GM23338 (cell line): Measurements from ENCODE around the gene CFAP77. TPM values are rescaled to one million over a fixed set of nuclear protein-coding genes. Genes with fewer than 3 reads are reported as not detected.

Experiments used
- ATAC-seq: fragments of 200-7000 bp; cut with Tn5 transposase; 3 replicates; pipeline ENCODE4 v1.9.1; 2020
- DNase-seq: peaks from one replicate; pipeline ENCODE4 v3.0.0-alpha.2; 2015; ENCODE audit warnings: low spot score
- H2AFZ ChIP-seq: fragments of 200-600 bp; sonication (generic); 2 replicates; pipeline ENCODE4 v1.8.0; 2016; ENCODE audit warnings: antibody characterized with exemption, mild to moderate bottlenecking, moderate library complexity
- H3F3A ChIP-seq: fragments of 200-600 bp; sonication (generic); replicated peaks from 2 replicates; pipeline ENCODE4 v1.8.0; 2017; ENCODE audit warnings: antibody characterized with exemption, mixed run types, low read depth
- H3K27ac ChIP-seq: fragments of 200-600 bp; sonication (generic); 2 replicates; pipeline ENCODE4 v1.6.1; 2016; ENCODE audit warnings: low read depth
- H3K27me3 ChIP-seq: fragments of 200-600 bp; sonication (generic); 2 replicates; pipeline ENCODE4 v1.8.0; 2016; ENCODE audit warnings: mild to moderate bottlenecking, mixed run types, moderate library complexity; ENCODE audit not compliant: insufficient read depth
- H3K36me3 ChIP-seq: fragments of 200-600 bp; sonication (generic); 2 replicates; pipeline ENCODE4 v1.8.0; 2016; ENCODE audit warnings: mild to moderate bottlenecking; ENCODE audit not compliant: insufficient read depth
- H3K4me1 ChIP-seq: fragments of 200-600 bp; sonication (generic); 2 replicates; pipeline ENCODE4 v1.8.0; 2016; ENCODE audit warnings: mild to moderate bottlenecking, moderate library complexity; ENCODE audit not compliant: insufficient read depth
- H3K4me2 ChIP-seq: fragments of 200-600 bp; sonication (generic); 2 replicates; pipeline ENCODE4 v1.7.1; 2017; ENCODE audit warnings: mixed run types
- H3K4me3 ChIP-seq: fragments of 200-600 bp; sonication (generic); 2 replicates; pipeline ENCODE4 v1.6.1; 2016; ENCODE audit warnings: mixed run types
- H3K79me2 ChIP-seq: fragments of 200-600 bp; sonication (generic); replicated peaks from 2 replicates; pipeline ENCODE4 v1.8.0; 2017; ENCODE audit warnings: mild to moderate bottlenecking; ENCODE audit not compliant: insufficient read depth
- H3K9me2 ChIP-seq: fragments of 200-600 bp; sonication (generic); 2 replicates; pipeline ENCODE4 v1.8.0; 2017; ENCODE audit not compliant: insufficient read depth
- H4K20me1 ChIP-seq: fragments of 200-600 bp; sonication (generic); replicated peaks from 2 replicates; pipeline ENCODE4 v1.8.0; 2017; ENCODE audit warnings: mild to moderate bottlenecking; ENCODE audit not compliant: insufficient read depth
- H3K27ac Mint-ChIP-seq: 2 replicates; pipeline ENCODE4 v1.8.0; 2020; ENCODE audit warnings: inconsistent platforms, mild to moderate bottlenecking, moderate library complexity, mixed read lengths
- H3K27me3 Mint-ChIP-seq: 3 replicates; pipeline ENCODE4 v1.8.0; 2022; ENCODE audit warnings: low read depth, mild to moderate bottlenecking, moderate library complexity, mixed read lengths, inconsistent platforms; ENCODE audit not compliant: insufficient read depth, poor library complexity
- H3K36me3 Mint-ChIP-seq: 3 replicates; pipeline ENCODE4 v1.8.0; 2021; ENCODE audit warnings: low read depth, mild to moderate bottlenecking, inconsistent platforms, moderate library complexity, mixed read lengths
- H3K4me1 Mint-ChIP-seq: 3 replicates; pipeline ENCODE4 v1.8.0; 2020; ENCODE audit warnings: mild to moderate bottlenecking, inconsistent platforms, mixed read lengths
- H3K4me3 Mint-ChIP-seq: 3 replicates; pipeline ENCODE4 v1.8.0; 2021; ENCODE audit warnings: moderate library complexity, mild to moderate bottlenecking, inconsistent platforms, mixed read lengths
- H3K9me3 Mint-ChIP-seq: 3 replicates; pipeline ENCODE4 v1.8.0; 2020; ENCODE audit warnings: moderate library complexity, mild to moderate bottlenecking, inconsistent platforms, mixed read lengths
- EZH2 ChIP-seq: fragments of 200-600 bp; sonication (generic); IDR thresholded peaks from one replicate; pipeline ENCODE4 v1.8.0; 2017; ENCODE audit warnings: antibody characterized with exemption, mild to moderate bottlenecking, low read depth; ENCODE audit not compliant: unreplicated experiment
- EZH2phosphoT487 ChIP-seq: fragments of 200-600 bp; sonication (generic); IDR thresholded peaks from one replicate; pipeline ENCODE4 v1.8.1; 2018; ENCODE audit warnings: antibody characterized with exemption; ENCODE audit not compliant: unreplicated experiment
- NANOG ChIP-seq: IDR thresholded peaks from 2 replicates; pipeline ENCODE4 v1.6.1; 2016; ENCODE audit warnings: antibody characterized with exemption, borderline replicate concordance
- STAT1 ChIP-seq: IDR thresholded peaks from one replicate; pipeline ENCODE4 v1.6.1; 2016; ENCODE audit warnings: antibody characterized with exemption; ENCODE audit not compliant: unreplicated experiment
- ZNF331 ChIP-seq: fragments of 250-450 bp; sonication (Bioruptor Pico); IDR thresholded peaks from 2 replicates; pipeline ENCODE4 v1.5.0; 2020; ENCODE audit warnings: low read depth, mild to moderate bottlenecking, moderate library complexity
- polyA plus RNA-seq: library from polyadenylated mRNA; unstranded; fragments of >200 nt; fragmentation: Nextera tagmentation; extraction: Ambion mirVana; gene quantifications from 2 replicates; pipeline ENCODE4 v1.2.1, GENCODE V29; 2016
- total RNA-seq: library from RNA; depleted of rRNA; stranded (reverse); fragments of >200 nt; shearing (Covaris generic); gene quantifications from 2 replicates; pipeline ENCODE4 v1.2.3, GENCODE V29; 2014

CFAP77 gene
- total and polyA plus RNA-seq, 2 experiments from 2014 or later = 0.97 to 1.3 TPM

GRCh38 chr9:132585954-132586829 lies 176.2 kb downstream of the CFAP77 start:
- Histone ChIP-seq H3F3A (0 out of 2 replicates have a peak, but pooled peaks cover 14% of the 10 kb centered on the region), H3K4me1 (peaks cover 53% of the 10 kb centered on the region), H3K27me3 (peaks cover 100% of the 10 kb centered on the region), H3K36me3 (no peaks in the 10 kb centered on the region), H4K20me1 (peaks cover 22% of the 10 kb centered on the region), H3K4me3 (peak overlapping the region; percentile 48), H2AFZ (no peak overlapping the region), H3K79me2 (no peaks in the 10 kb centered on the region), H3K9me2 (no peaks in the 10 kb centered on the region), H3K4me2 (peak overlapping the region; percentile 76), H3K27ac (no peak overlapping the region)
- peaks cover 3% of the 10 kb centered on the region; the same call in 1 of the 3 replicates for H3K9me3 Mint-ChIP-seq
- H3K27me3 Mint-ChIP-seq = peaks cover 96% of the 10 kb centered on the region
- peak overlapping the region; percentile 26 for H3K4me3 Mint-ChIP-seq
- DNase-seq (peak; percentile 55), ATAC-seq (no peak; the same call in 2 of the 3 replicates)
- peaks cover 50% of the 10 kb centered on the region for H3K4me1 Mint-ChIP-seq
- H3K27ac Mint-ChIP-seq = no peak overlapping the region
- no peaks in the 10 kb centered on the region; the same call in 2 of the 3 replicates for H3K36me3 Mint-ChIP-seq
- TF ChIP-seq NANOG = no peak
- peak; percentile 81 for TF ChIP-seq EZH2phosphoT487
- no peak for TF ChIP-seq STAT1
- TF ChIP-seq EZH2 = peak; percentile 99

- no peaks in the 10 kb centered on the region for H3K79me2 ChIP-seq
- H4K20me1 ChIP-seq = peaks cover 22% of the 10 kb centered on the region
- no peaks in the 10 kb centered on the region for H3K36me3 ChIP-seq
- Mint-ChIP-seq H3K27ac (no peak overlapping the region), H3K4me1 (peaks cover 52% of the 10 kb centered on the region), H3K9me3 (no peaks in the 10 kb centered on the region), H3K4me3 (peak overlapping the region; percentile 26), H3K27me3 (peaks cover 92% of the 10 kb centered on the region), H3K36me3 (no peaks in the 10 kb centered on the region; the same call in 2 of the 3 replicates)
- no peak overlapping the region for H3K27ac ChIP-seq
- peak; percentile 1; the same call in 2 of the 3 replicates for ATAC-seq
- H3K4me3 ChIP-seq = peak overlapping the region; percentile 48
- DNase-seq = peak; percentile 60
- H2AFZ ChIP-seq = no peak overlapping the region
- peaks cover 55% of the 10 kb centered on the region for H3K4me1 ChIP-seq
- H3F3A ChIP-seq = 0 out of 2 replicates have a peak, but pooled peaks cover 19% of the 10 kb centered on the region
- peak overlapping the region; percentile 76 for H3K4me2 ChIP-seq
- H3K9me2 ChIP-seq = no peaks in the 10 kb centered on the region
- H3K27me3 ChIP-seq = peaks cover 100% of the 10 kb centered on the region
- no peak for TF ChIP-seq ZNF331
- no peak for TF ChIP-seq STAT1
- peak; percentile 96 for TF ChIP-seq EZH2
- peak; percentile 74 for TF ChIP-seq EZH2phosphoT487
Observed at GRCh38 chr9:132586830-132587591, 177.0 kb downstream of the CFAP77 start.

- Histone ChIP-seq H3K4me3 (no peak overlapping the region; the same call in 1 of the 2 replicates), H3K4me2 (peak overlapping the region; percentile 76)
- H3K9me3 Mint-ChIP-seq = no peaks in the 10 kb centered on the region
Observed at GRCh38 chr9:132587592-132587955, 177.6 kb downstream of the CFAP77 start.

More at GRCh38 chr9:132587592-132587955, 177.6 kb downstream of the CFAP77 start:
- Histone ChIP-seq H3K79me2 (no peaks in the 10 kb centered on the region), H3K4me1 (peaks cover 61% of the 10 kb centered on the region), H3F3A (0 out of 2 replicates have a peak, but pooled peaks cover 21% of the 10 kb centered on the region), H4K20me1 (peaks cover 22% of the 10 kb centered on the region), H3K27me3 (peaks cover 100% of the 10 kb centered on the region), H3K9me2 (no peaks in the 10 kb centered on the region), H3K36me3 (no peaks in the 10 kb centered on the region), H3K27ac (no peak overlapping the region), H2AFZ (no peak overlapping the region)
- Mint-ChIP-seq H3K27ac (no peak overlapping the region), H3K4me3 (no peak overlapping the region), H3K4me1 (peaks cover 58% of the 10 kb centered on the region), H3K27me3 (peaks cover 92% of the 10 kb centered on the region), H3K36me3 (no peaks in the 10 kb centered on the region; the same call in 2 of the 3 replicates)
- DNase-seq = no peak
- TF ChIP-seq EZH2 = no peak
- no peak for ATAC-seq
